Epithelial cell of esophagus (primary cell): ENCODE measurements around the gene SLFNL1.

Experiments used
- DNase-seq: peaks from one replicate; pipeline ENCODE4 v3.0.0; 2010; ENCODE audit warnings: low read depth
- H3K4me3 ChIP-seq: 2 replicates; pipeline ENCODE4 v1.5.1; 2011; ENCODE audit warnings: mild to moderate bottlenecking, low read length, control low read depth
- CTCF ChIP-seq: IDR thresholded peaks from 2 replicates; pipeline ENCODE4 v1.5.1; 2011; ENCODE audit warnings: low read depth, mild to moderate bottlenecking, low read length, control low read depth, inconsistent platforms; ENCODE audit not compliant: insufficient read depth; ENCODE audit errors: missing control alignments

Gene SLFNL1

GRCh38 chr1:40984531-40984930 lies 37.0 kb downstream of the SLFNL1 start:
- no peak for TF ChIP-seq CTCF
- peak; percentile 53 for DNase-seq
- H3K4me3 ChIP-seq = no peak overlapping the region

- H3K4me3 ChIP-seq = no peak overlapping the region
- TF ChIP-seq CTCF = no peak
- peak; percentile 76 for DNase-seq
Observed at GRCh38 chr1:40984066-40984465, 37.5 kb downstream of the SLFNL1 start.

GRCh38 chr1:40983286-40983685 lies 38.2 kb downstream of the SLFNL1 start:
- DNase-seq = peak; percentile 63
- no peak overlapping the region for H3K4me3 ChIP-seq
- TF ChIP-seq CTCF = no peak

GRCh38 chr1:40982721-40983120 lies 38.8 kb downstream of the SLFNL1 start:
- no peak for DNase-seq
- TF ChIP-seq CTCF = no peak
- H3K4me3 ChIP-seq = no peak overlapping the region

GRCh38 chr1:40981691-40982448 lies 39.7 kb downstream of the SLFNL1 start:
- TF ChIP-seq CTCF = no peak
- no peak for DNase-seq
- H3K4me3 ChIP-seq = no peak overlapping the region

- peak; percentile 60 for DNase-seq
- TF ChIP-seq CTCF = no peak
- peak overlapping the region; percentile 67 for H3K4me3 ChIP-seq
Observed at GRCh38 chr1:40980453-40981121, 40.9 kb downstream of the SLFNL1 start.
